Activated T-cell treated with anti-CD3 and anti-CD28 coated beads, Interleukin-2, amount 50 U/mL, for 72 hours (primary cell): ENCODE results near the gene VAV2. TPM values are rescaled to one million over a fixed set of nuclear protein-coding genes. Genes with fewer than 3 reads are reported as not detected.

ENCODE experiments used
- ATAC-seq, 2 donors: fragments of 150-1000 bp; cut with Tn5 transposase; replicated peaks in 1 of 2; 2 replicates each; pipeline ENCODE4 v1.10.0; 2021; ENCODE audit warnings: moderate library complexity in 2 of 2, mild to moderate bottlenecking in 1 of 2
- DNase-seq, 2 donors: peaks; one replicate each; pipeline ENCODE4 v3.0.0; 2021 to 2022; ENCODE audit warnings: mixed read lengths in 1 of 2
- H3K27ac Mint-ChIP-seq: one replicate; pipeline ENCODE4 v1.8.0; 2022; ENCODE audit warnings: mild to moderate bottlenecking, moderate library complexity, mixed read lengths
- H3K27me3 Mint-ChIP-seq: one replicate; pipeline ENCODE4 v1.8.0; 2022; ENCODE audit warnings: low read depth, mixed read lengths
- H3K36me3 Mint-ChIP-seq, 2 donors: one replicate each; pipeline ENCODE4 v1.8.0; 2022; ENCODE audit warnings: mixed read lengths in 2 of 2, mild to moderate bottlenecking in 1 of 2; ENCODE audit not compliant: insufficient read depth in 2 of 2
- H3K4me1 Mint-ChIP-seq: one replicate; pipeline ENCODE4 v1.8.0; 2022; ENCODE audit warnings: low read depth, mixed read lengths
- H3K4me3 Mint-ChIP-seq, 2 donors: one replicate each; pipeline ENCODE4 v1.8.0; 2022; ENCODE audit warnings: mild to moderate bottlenecking in 2 of 2, mixed read lengths in 2 of 2, moderate library complexity in 2 of 2
- H3K9me3 Mint-ChIP-seq, 2 donors: one replicate each; pipeline ENCODE4 v1.8.0; 2022; ENCODE audit warnings: mixed read lengths in 2 of 2
- total RNA-seq, 2 donors: library from RNA; stranded (reverse); gene quantifications; one replicate each; pipeline ENCODE4 v1.2.3, GENCODE V29; 2022

VAV2 gene
- total RNA-seq, 2 donors from 2014 or later = 4.6 to 5.1 TPM

GRCh38 chr9:133939845-133940244 is 52.3 kb downstream of the VAV2 start:
- Mint-ChIP-seq H3K27me3 (no peaks in the 10 kb centered on the region), H3K36me3 (no peaks in the 10 kb centered on the region), H3K4me1 (no peaks in the 10 kb centered on the region), H3K27ac (no peak overlapping the region), H3K4me3 (no peak overlapping the region), H3K9me3 (no peaks in the 10 kb centered on the region)
- ATAC-seq (no peak), DNase-seq (no peak)

- Mint-ChIP-seq H3K36me3 (no peaks in the 10 kb centered on the region), H3K27me3 (no peaks in the 10 kb centered on the region), H3K9me3 (no peaks in the 10 kb centered on the region), H3K27ac (no peak overlapping the region), H3K4me1 (no peaks in the 10 kb centered on the region), H3K4me3 (no peak overlapping the region)
- ATAC-seq = no peak
- DNase-seq = no peak
Measured at GRCh38 chr9:133939171-133939785, 52.8 kb downstream of the VAV2 start.

GRCh38 chr9:133938753-133939152 is 53.4 kb downstream of the VAV2 start:
- H3K4me1 Mint-ChIP-seq = no peaks in the 10 kb centered on the region
- ATAC-seq = no peak

GRCh38 chr9:133938086-133938485 is 54.0 kb downstream of the VAV2 start:
- H3K9me3 Mint-ChIP-seq = peaks cover 0 to 4% of the 10 kb centered on the region in 2 donors

More at GRCh38 chr9:133938753-133939152, 53.4 kb downstream of the VAV2 start:
- Mint-ChIP-seq H3K27ac (no peak overlapping the region), H3K9me3 (no peaks in the 10 kb centered on the region), H3K4me3 (no peak overlapping the region), H3K27me3 (no peaks in the 10 kb centered on the region), H3K36me3 (no peaks in the 10 kb centered on the region)
- DNase-seq = no peak

GRCh38 chr9:133937120-133937519 is 55.0 kb downstream of the VAV2 start:
- Mint-ChIP-seq H3K9me3 (peaks cover 0 to 4% of the 10 kb centered on the region in 2 donors), H3K36me3 (no peaks in the 10 kb centered on the region), H3K27ac (no peak overlapping the region), H3K4me1 (no peaks in the 10 kb centered on the region), H3K27me3 (no peaks in the 10 kb centered on the region), H3K4me3 (no peak overlapping the region)
- DNase-seq = no peak
- ATAC-seq = no peak

More at GRCh38 chr9:133938086-133938485, 54.0 kb downstream of the VAV2 start:
- no peak overlapping the region for H3K4me3 Mint-ChIP-seq
- ATAC-seq = no peak
- H3K27me3 Mint-ChIP-seq = no peaks in the 10 kb centered on the region
- no peaks in the 10 kb centered on the region for H3K4me1 Mint-ChIP-seq
- H3K27ac Mint-ChIP-seq = no peak overlapping the region
- no peaks in the 10 kb centered on the region for H3K36me3 Mint-ChIP-seq
- no peak for DNase-seq

GRCh38 chr9:133935328-133936005 is 56.7 kb downstream of the VAV2 start:
- no peak overlapping the region for H3K27ac Mint-ChIP-seq
- H3K4me3 Mint-ChIP-seq = no peak overlapping the region
- no peaks in the 10 kb centered on the region for H3K27me3 Mint-ChIP-seq
- H3K36me3 Mint-ChIP-seq = no peaks in the 10 kb centered on the region
- no peak for ATAC-seq
- no peak for DNase-seq
- no peaks in the 10 kb centered on the region for H3K4me1 Mint-ChIP-seq
- H3K9me3 Mint-ChIP-seq = peaks cover 0 to 4% of the 10 kb centered on the region in 2 donors

- Mint-ChIP-seq H3K4me3 (no peak overlapping the region), H3K4me1 (no peaks in the 10 kb centered on the region), H3K27ac (no peak overlapping the region), H3K9me3 (peaks cover 0 to 4% of the 10 kb centered on the region in 2 donors), H3K36me3 (no peaks in the 10 kb centered on the region), H3K27me3 (no peaks in the 10 kb centered on the region)
- ATAC-seq = no peak
- no peak for DNase-seq
Measured at GRCh38 chr9:133934482-133935232, 57.5 kb downstream of the VAV2 start.

GRCh38 chr9:133933426-133934026 is 58.6 kb downstream of the VAV2 start:
- H3K27ac Mint-ChIP-seq = no peak overlapping the region
- H3K27me3 Mint-ChIP-seq = no peaks in the 10 kb centered on the region
- H3K4me3 Mint-ChIP-seq = no peak overlapping the region
- ATAC-seq (no peak), DNase-seq (no peak)
- no peaks in the 10 kb centered on the region for H3K36me3 Mint-ChIP-seq
- H3K9me3 Mint-ChIP-seq = peaks cover 0 to 4% of the 10 kb centered on the region in 2 donors
- H3K4me1 Mint-ChIP-seq = no peaks in the 10 kb centered on the region

- Mint-ChIP-seq H3K36me3 (no peaks in the 10 kb centered on the region), H3K4me3 (no peak overlapping the region), H3K9me3 (peaks cover 0 to 4% of the 10 kb centered on the region in 2 donors), H3K4me1 (no peaks in the 10 kb centered on the region), H3K27ac (no peak overlapping the region), H3K27me3 (no peaks in the 10 kb centered on the region)
- ATAC-seq (no peak), DNase-seq (no peak)
Measured at GRCh38 chr9:133932633-133933032, 59.5 kb downstream of the VAV2 start.

GRCh38 chr9:133932181-133932580 is 59.9 kb downstream of the VAV2 start:
- H3K27me3 Mint-ChIP-seq = no peaks in the 10 kb centered on the region
- ATAC-seq (no peak), DNase-seq (no peak)
- H3K27ac Mint-ChIP-seq = no peak overlapping the region
- H3K9me3 Mint-ChIP-seq = peaks cover 0 to 4% of the 10 kb centered on the region in 2 donors
- no peaks in the 10 kb centered on the region for H3K4me1 Mint-ChIP-seq
- no peak overlapping the region for H3K4me3 Mint-ChIP-seq
- no peaks in the 10 kb centered on the region for H3K36me3 Mint-ChIP-seq

- Mint-ChIP-seq H3K9me3 (peaks cover 0 to 4% of the 10 kb centered on the region in 2 donors), H3K36me3 (no peaks in the 10 kb centered on the region), H3K27me3 (no peaks in the 10 kb centered on the region), H3K4me3 (no peak overlapping the region), H3K4me1 (no peaks in the 10 kb centered on the region), H3K27ac (no peak overlapping the region)
- ATAC-seq = no peak
- no peak for DNase-seq
Measured at GRCh38 chr9:133930682-133931485, 61.2 kb downstream of the VAV2 start.

GRCh38 chr9:133930046-133930681 is 62.0 kb downstream of the VAV2 start:
- H3K4me1 Mint-ChIP-seq = no peaks in the 10 kb centered on the region
- peaks cover 0 to 4% of the 10 kb centered on the region in 2 donors for H3K9me3 Mint-ChIP-seq

More at GRCh38 chr9:133930046-133930681, 62.0 kb downstream of the VAV2 start:
- Mint-ChIP-seq H3K27ac (no peak overlapping the region), H3K4me3 (no peak overlapping the region), H3K36me3 (no peaks in the 10 kb centered on the region), H3K27me3 (no peaks in the 10 kb centered on the region)
- no peak for DNase-seq
- no peak for ATAC-seq
